Endodermal cell (in vitro differentiated cells): ENCODE data around the gene CLIC3. TPM values are rescaled to one million over a fixed set of nuclear protein-coding genes. Genes with fewer than 3 reads are reported as not detected.

Source experiments
- DNase-seq: peaks from one replicate; pipeline ENCODE4 v3.0.0-alpha.2; 2017
- H3K27ac ChIP-seq: 2 replicates; pipeline ENCODE4 v1.5.1; 2013; ENCODE audit warnings: mild to moderate bottlenecking, low read depth, low read length, moderate library complexity
- H3K27me3 ChIP-seq: 2 replicates; pipeline ENCODE4 v1.6.1; 2013; ENCODE audit warnings: mild to moderate bottlenecking, low read length, moderate library complexity; ENCODE audit not compliant: insufficient read depth, control insufficient read depth, poor library complexity, severe bottlenecking
- H3K36me3 ChIP-seq: 2 replicates; pipeline ENCODE4 v1.7.0; 2013; ENCODE audit warnings: mild to moderate bottlenecking, low read length, moderate library complexity; ENCODE audit not compliant: control insufficient read depth, insufficient read depth
- H3K4me1 ChIP-seq: one replicate; pipeline ENCODE4 v1.7.0; 2013; ENCODE audit warnings: low read length; ENCODE audit not compliant: control insufficient read depth, insufficient read depth
- H3K4me3 ChIP-seq: 2 replicates; pipeline ENCODE4 v1.5.1; 2013; ENCODE audit warnings: mild to moderate bottlenecking, low read length, moderate library complexity
- H3K9ac ChIP-seq: 2 replicates; pipeline ENCODE4 v1.6.1; 2013; ENCODE audit warnings: mild to moderate bottlenecking, low read length, moderate library complexity; ENCODE audit not compliant: poor library complexity, severe bottlenecking; ENCODE audit errors: extremely low read depth
- H3K9me3 ChIP-seq: 2 replicates; pipeline ENCODE4 v1.6.1; 2013; ENCODE audit warnings: mild to moderate bottlenecking, low read length, moderate library complexity; ENCODE audit not compliant: control insufficient read depth
- H3K27ac Mint-ChIP-seq: 2 replicates; pipeline ENCODE4 v1.8.0; 2020; ENCODE audit warnings: mixed read lengths
- H3K27me3 Mint-ChIP-seq: 2 replicates; pipeline ENCODE4 v1.8.0; 2021; ENCODE audit warnings: mild to moderate bottlenecking, mixed read lengths; ENCODE audit not compliant: insufficient read depth
- H3K36me3 Mint-ChIP-seq: 2 replicates; pipeline ENCODE4 v1.8.0; 2020; ENCODE audit warnings: low read depth, mixed read lengths
- H3K4me1 Mint-ChIP-seq: 2 replicates; pipeline ENCODE4 v1.8.0; 2020; ENCODE audit warnings: mixed read lengths
- H3K4me3 Mint-ChIP-seq: 2 replicates; pipeline ENCODE4 v1.8.0; 2020; ENCODE audit warnings: mild to moderate bottlenecking, moderate library complexity, mixed read lengths
- H3K9me3 Mint-ChIP-seq: 2 replicates; pipeline ENCODE4 v1.8.0; 2020; ENCODE audit warnings: mild to moderate bottlenecking, mixed read lengths
- CTCF ChIP-seq: fragments of 200-600 bp; sonication (generic); conservative IDR thresholded peaks from 2 replicates; pipeline ENCODE4 v1.5.0; 2021; ENCODE audit warnings: antibody characterized with exemption, mild to moderate bottlenecking
- WGBS, 2 experiments: methylation state at CpG; one replicate each; pipeline versions ENCODE4 v1.1.5 to v1.1.7; 2013; ENCODE audit warnings: missing lambda C conversion rate in 2 of 2, mixed read lengths in 1 of 2; ENCODE audit not compliant: insufficient coverage in 1 of 2, insufficient read length in 1 of 2; 5-methylcytosine and 5-hydroxymethylcytosine counted together
- total RNA-seq, 2 donors: library from RNA; stranded (reverse); fragmentation: NEBNext Ultra II Directional in 1 of 2; extraction: Animal tissue kit (Norgen Biotek cat#: 25700) in 1 of 2; gene quantifications; 2 replicates in 1 of 2; 3 replicates in 1 of 2; pipeline ENCODE4 v1.2.1, GENCODE V29; 2021

The CLIC3 gene
- total RNA-seq, 2 donors from 2014 or later: 0.46 TPM; not detected in 1

- no peaks in the 10 kb centered on the region for H3K4me1 ChIP-seq
- no peaks in the 10 kb centered on the region for H3K9me3 ChIP-seq
- H3K27me3 Mint-ChIP-seq: no peaks in the 10 kb centered on the region
- no peaks in the 10 kb centered on the region for H3K4me1 Mint-ChIP-seq
- H3K27me3 ChIP-seq: no peaks in the 10 kb centered on the region
- no peak overlapping the region for H3K27ac Mint-ChIP-seq
- no peaks in the 10 kb centered on the region for H3K36me3 ChIP-seq
- H3K4me3 ChIP-seq: no peak overlapping the region
- 94 to 98% methylated on average over 20 to 24 of the region's 24 CpGs for WGBS, 2 experiments
- no peak overlapping the region for H3K4me3 Mint-ChIP-seq
- no peak for DNase-seq
- H3K27ac ChIP-seq: no peak overlapping the region
- H3K9me3 Mint-ChIP-seq: peaks cover 2% of the 10 kb centered on the region
- no peak overlapping the region for H3K9ac ChIP-seq
- peaks cover 1% of the 10 kb centered on the region for H3K36me3 Mint-ChIP-seq
- no peak for TF ChIP-seq CTCF
These were observed 14.8 kb upstream of the CLIC3 start for GRCh38 chr9:137011156-137011555.

- H3K9me3 Mint-ChIP-seq: peaks cover 10% of the 10 kb centered on the region
- Histone ChIP-seq H3K27ac (no peak overlapping the region), H3K4me1 (no peaks in the 10 kb centered on the region), H3K4me3 (no peak overlapping the region), H3K9ac (no peak overlapping the region), H3K27me3 (no peaks in the 10 kb centered on the region), H3K36me3 (no peaks in the 10 kb centered on the region), H3K9me3 (no peaks in the 10 kb centered on the region)
- H3K36me3 Mint-ChIP-seq: no peaks in the 10 kb centered on the region
- WGBS, 2 experiments: 95 to 96% methylated on average over 25 to 49 of the region's 49 CpGs
- no peak overlapping the region for H3K27ac Mint-ChIP-seq
- no peak for TF ChIP-seq CTCF
- H3K27me3 Mint-ChIP-seq: no peaks in the 10 kb centered on the region
- no peak for DNase-seq
- H3K4me1 Mint-ChIP-seq: no peaks in the 10 kb centered on the region
- H3K4me3 Mint-ChIP-seq: no peak overlapping the region
These were observed 13.8 kb upstream of the CLIC3 start for GRCh38 chr9:137009938-137010732.

GRCh38 chr9:137009217-137009616 lies 12.8 kb upstream of the CLIC3 start:
- H3K27me3 ChIP-seq: no peaks in the 10 kb centered on the region
- DNase-seq: no peak
- H3K9ac ChIP-seq: no peak overlapping the region
- Mint-ChIP-seq H3K27ac (no peak overlapping the region), H3K36me3 (no peaks in the 10 kb centered on the region), H3K4me3 (no peak overlapping the region), H3K9me3 (peaks cover 19% of the 10 kb centered on the region), H3K4me1 (no peaks in the 10 kb centered on the region), H3K27me3 (peaks cover 3% of the 10 kb centered on the region)
- H3K4me1 ChIP-seq: no peaks in the 10 kb centered on the region
- no peak overlapping the region for H3K27ac ChIP-seq
- no peak for TF ChIP-seq CTCF
- H3K9me3 ChIP-seq: no peaks in the 10 kb centered on the region
- H3K36me3 ChIP-seq: no peaks in the 10 kb centered on the region
- WGBS, 2 experiments: 92 to 93% methylated on average over 2 to 18 of the region's 18 CpGs
- H3K4me3 ChIP-seq: no peak overlapping the region
